Progenitor cell of endocrine pancreas (in vitro differentiated cells): Measurements from ENCODE around the gene ST8SIA1. TPM values are rescaled to one million over a fixed set of nuclear protein-coding genes. Genes with fewer than 3 reads are reported as not detected.

Experiments used
- DNase-seq: peaks from one replicate; pipeline ENCODE4 v3.0.0; 2021; ENCODE audit warnings: low spot score; ENCODE audit not compliant: unreplicated experiment
- H3K27ac Mint-ChIP-seq: 2 replicates; pipeline ENCODE4 v1.8.0; 2021; ENCODE audit warnings: mild to moderate bottlenecking, moderate library complexity, mixed read lengths
- H3K27me3 Mint-ChIP-seq: 2 replicates; pipeline ENCODE4 v1.8.0; 2021; ENCODE audit warnings: mixed read lengths
- H3K36me3 Mint-ChIP-seq: 2 replicates; pipeline ENCODE4 v1.8.0; 2022; ENCODE audit warnings: mixed read lengths; ENCODE audit not compliant: insufficient read depth
- H3K4me1 Mint-ChIP-seq: 2 replicates; pipeline ENCODE4 v1.8.0; 2021; ENCODE audit warnings: low read depth, mixed read lengths
- H3K4me3 Mint-ChIP-seq: 2 replicates; pipeline ENCODE4 v1.8.0; 2021; ENCODE audit warnings: low read depth, mild to moderate bottlenecking, moderate library complexity, mixed read lengths
- H3K9me3 Mint-ChIP-seq: 2 replicates; pipeline ENCODE4 v1.8.0; 2021; ENCODE audit warnings: low read depth, mixed read lengths
- CTCF ChIP-seq: fragments of 200-600 bp; sonication (generic); IDR thresholded peaks from one replicate; pipeline ENCODE4 v1.5.0; 2021; ENCODE audit warnings: antibody characterized with exemption, mild to moderate bottlenecking; ENCODE audit not compliant: unreplicated experiment
- total RNA-seq: library from RNA; stranded (reverse); gene quantifications from 2 replicates; pipeline ENCODE4 v1.2.1, GENCODE V29; 2021

ST8SIA1 gene
- total RNA-seq, 1 donor from 2014 or later: 5.2 TPM

DNA sequence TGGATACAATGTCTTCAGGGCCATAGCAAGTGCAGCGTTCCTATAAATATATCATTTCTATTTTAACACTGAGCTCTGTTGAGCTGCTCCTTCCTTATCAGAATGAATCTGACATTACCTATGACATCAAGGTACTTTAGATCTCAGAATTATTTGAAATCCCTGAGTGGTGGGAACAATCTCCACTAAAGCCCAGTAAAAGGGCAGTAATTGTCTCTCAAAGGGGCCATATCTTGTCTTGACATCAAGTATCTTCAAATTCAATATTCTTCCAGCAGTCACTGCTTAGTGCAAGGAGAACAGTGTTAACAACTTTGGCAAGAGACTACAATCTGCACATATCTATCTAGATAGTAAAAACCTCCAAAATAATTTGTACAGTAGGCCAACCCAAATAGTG lies 21.7 kb upstream of the ST8SIA1 start:
- no peak for DNase-seq
- Mint-ChIP-seq H3K27ac (no peak overlapping the region), H3K4me1 (no peaks in the 10 kb centered on the region), H3K4me3 (no peak overlapping the region), H3K27me3 (no peaks in the 10 kb centered on the region), H3K36me3 (no peaks in the 10 kb centered on the region), H3K9me3 (no peaks in the 10 kb centered on the region)
- TF ChIP-seq CTCF: no peak

DNA sequence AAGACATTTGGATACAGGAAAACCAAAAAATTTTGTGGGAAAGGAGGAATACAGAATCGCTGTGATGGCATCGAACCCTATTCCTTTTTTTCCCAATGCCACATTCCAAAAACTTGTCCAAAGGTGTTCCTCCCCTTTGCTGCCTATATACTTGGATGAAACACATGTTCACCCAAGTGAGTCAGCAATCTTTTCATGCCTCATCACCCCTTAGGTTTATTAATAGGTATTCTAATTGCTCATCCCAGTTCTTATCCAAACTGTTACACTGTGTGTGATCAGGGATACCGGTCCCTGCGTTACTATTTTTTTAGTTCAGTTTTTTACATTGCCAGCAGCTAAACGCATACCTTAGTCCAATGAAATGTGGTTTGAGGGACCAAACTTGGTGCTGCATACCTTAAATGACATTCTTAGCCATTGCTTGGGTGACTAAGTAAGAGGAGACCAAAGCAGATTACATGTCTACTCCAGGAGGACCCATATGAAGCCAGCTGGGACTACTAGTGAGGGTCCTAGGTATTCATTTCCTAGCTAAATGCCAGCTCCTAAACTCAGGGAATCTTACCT lies 20.6 kb upstream of the ST8SIA1 start:
- H3K4me3 Mint-ChIP-seq: no peak overlapping the region
- no peaks in the 10 kb centered on the region for H3K36me3 Mint-ChIP-seq
- TF ChIP-seq CTCF: no peak
- H3K9me3 Mint-ChIP-seq: no peaks in the 10 kb centered on the region
- no peaks in the 10 kb centered on the region for H3K4me1 Mint-ChIP-seq
- no peak overlapping the region for H3K27ac Mint-ChIP-seq
- H3K27me3 Mint-ChIP-seq: no peaks in the 10 kb centered on the region
- no peak for DNase-seq

- DNase-seq: no peak
- no peaks in the 10 kb centered on the region for H3K4me1 Mint-ChIP-seq
- no peaks in the 10 kb centered on the region for H3K9me3 Mint-ChIP-seq
- H3K27ac Mint-ChIP-seq: no peak overlapping the region
- peaks cover 7% of the 10 kb centered on the region for H3K27me3 Mint-ChIP-seq
- no peaks in the 10 kb centered on the region for H3K36me3 Mint-ChIP-seq
- TF ChIP-seq CTCF: no peak
- no peak overlapping the region for H3K4me3 Mint-ChIP-seq
These were observed 19.3 kb upstream of the ST8SIA1 start for GRCh38 chr12:22353615-22354325.

DNA sequence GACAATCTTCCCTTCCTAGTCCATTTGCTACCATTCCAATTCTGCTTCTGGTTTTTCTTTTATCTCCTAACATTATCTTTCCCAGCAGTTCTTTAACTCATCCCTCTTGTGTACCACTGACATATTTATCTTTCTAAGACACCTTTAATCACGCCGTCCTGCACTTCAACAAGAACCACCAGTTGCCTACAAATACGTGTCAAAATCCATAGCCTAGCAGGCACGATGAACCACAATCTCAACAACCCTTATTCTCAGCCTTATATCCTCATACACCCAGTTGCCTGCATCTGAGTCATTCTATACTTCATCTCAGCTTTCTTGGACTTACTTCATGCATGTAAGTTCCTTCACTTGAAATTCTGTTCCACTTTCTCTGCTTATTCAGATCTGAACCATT lies 16.4 kb upstream of the ST8SIA1 start:
- Mint-ChIP-seq H3K27ac (no peak overlapping the region), H3K4me1 (no peaks in the 10 kb centered on the region), H3K27me3 (peaks cover 7% of the 10 kb centered on the region), H3K36me3 (no peaks in the 10 kb centered on the region), H3K4me3 (no peak overlapping the region), H3K9me3 (no peaks in the 10 kb centered on the region)
- no peak for TF ChIP-seq CTCF
- DNase-seq: no peak

GRCh38 chr12:22348208-22348607 lies 13.7 kb upstream of the ST8SIA1 start:
- H3K4me1 Mint-ChIP-seq: no peaks in the 10 kb centered on the region
- no peak overlapping the region for H3K27ac Mint-ChIP-seq
- no peak for DNase-seq
- no peaks in the 10 kb centered on the region for H3K36me3 Mint-ChIP-seq
- peaks cover 4% of the 10 kb centered on the region for H3K9me3 Mint-ChIP-seq
- H3K4me3 Mint-ChIP-seq: no peak overlapping the region
- H3K27me3 Mint-ChIP-seq: peaks cover 7% of the 10 kb centered on the region
- TF ChIP-seq CTCF: no peak
